Breast epithelium (tissue), 4 donors: Measurements from ENCODE around the gene DCDC2B. TPM values are rescaled to one million over a fixed set of nuclear protein-coding genes. Genes with fewer than 3 reads are reported as not detected.

Source experiments
- DNase-seq, 2 donors: peaks; one replicate each; pipeline ENCODE4 v3.0.0-alpha.2; 2019; ENCODE audit warnings: low spot score in 2 of 2
- H3K27ac ChIP-seq, 2 donors: fragments of 200-600 bp; sonication (generic) in 1 of 2; one replicate each; pipeline ENCODE4 v1.5.1; 2016 to 2019; ENCODE audit warnings: mild to moderate bottlenecking in 1 of 2
- H3K27me3 ChIP-seq, 2 donors: fragments of 200-600 bp; sonication (generic) in 1 of 2; one replicate each; pipeline versions ENCODE4 v1.5.1 to v1.6.0; 2017 to 2019; ENCODE audit warnings: control low read depth in 1 of 2, mild to moderate bottlenecking in 1 of 2
- H3K36me3 ChIP-seq: fragments of 200-600 bp; one replicate; pipeline ENCODE4 v1.5.1; 2019
- H3K4me1 ChIP-seq, 2 donors: fragments of 200-600 bp; sonication (generic); one replicate each; pipeline ENCODE4 v1.5.1; 2016 to 2019; ENCODE audit warnings: control low read depth in 1 of 2
- H3K4me3 ChIP-seq, 3 donors: fragments of 200-600 bp; sonication (generic); 1 replicate in 2 of 3; 2 replicates in 1 of 3; pipeline ENCODE4 v1.5.1; 2016 to 2019; ENCODE audit warnings: mild to moderate bottlenecking in 3 of 3, moderate library complexity in 2 of 3
- H3K9me3 ChIP-seq, 2 donors: fragments of 200-600 bp; sonication (generic) in 1 of 2; one replicate each; pipeline ENCODE4 v1.5.1; 2016 to 2019; ENCODE audit warnings: control low read depth in 1 of 2
- POLR2A ChIP-seq: fragments of 450-650 bp; IDR thresholded peaks from one replicate; pipeline ENCODE4 v1.6.1; 2016; ENCODE audit warnings: antibody characterized with exemption, mild to moderate bottlenecking, moderate library complexity
- POLR2AphosphoS5 ChIP-seq, 3 donors: sonication (generic); formaldehyde crosslinking; IDR thresholded peaks; one replicate each; pipeline ENCODE4 v1.6.1; 2017; ENCODE audit warnings: antibody characterized with exemption in 3 of 3
- intact Hi-C: fragments of 100-400 bp; cut with DNase I; formaldehyde crosslinking; loops from one replicate; pipeline ENCODE4 v1.15.1; 2023; ENCODE audit warnings: low total_unique reads
- total RNA-seq, 3 donors: library from RNA; depleted of rRNA; stranded (reverse); fragments of >200 nt; gene quantifications; one replicate each; pipeline ENCODE4 v1.1.0, GENCODE V29; 2016
- TF ChIP-seq, protein P1 (sequence below), 3 donors: fragments of 450-650 bp; IDR thresholded peaks; one replicate each; pipeline ENCODE4 v1.5.1; 2016 to 2017; ENCODE audit warnings: antibody characterized with exemption in 3 of 3, mild to moderate bottlenecking in 3 of 3, moderate library complexity in 3 of 3

DCDC2B gene
- total RNA-seq, 3 donors from 2014 or later = 0.33 TPM; not detected in 2

DNA sequence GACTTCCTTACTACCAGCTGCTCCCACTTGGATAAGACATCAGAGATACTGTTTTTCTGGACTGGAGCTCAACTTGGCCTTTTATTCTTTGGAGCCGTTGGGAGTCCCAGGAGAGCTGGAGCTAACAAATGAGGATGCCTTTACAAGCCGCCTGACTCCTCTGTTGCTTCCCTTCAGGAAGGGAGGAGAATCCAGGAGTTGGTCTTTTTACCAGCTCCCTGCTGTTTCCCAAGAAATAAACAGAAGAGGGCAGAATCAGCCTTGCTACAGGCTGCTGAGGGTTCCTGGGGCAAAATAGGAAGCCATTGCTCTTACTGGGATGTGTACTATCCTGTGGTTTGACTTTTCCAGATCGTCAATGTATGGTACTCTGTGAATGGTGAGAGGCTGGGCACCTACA is 14.8 kb downstream of the DCDC2B start:
- TF ChIP-seq POLR2AphosphoS5 (IDR thresholded peaks at IDR 0.05) = no peak
- no peak for TF ChIP-seq POLR2A
- TF ChIP-seq, protein P1, sequence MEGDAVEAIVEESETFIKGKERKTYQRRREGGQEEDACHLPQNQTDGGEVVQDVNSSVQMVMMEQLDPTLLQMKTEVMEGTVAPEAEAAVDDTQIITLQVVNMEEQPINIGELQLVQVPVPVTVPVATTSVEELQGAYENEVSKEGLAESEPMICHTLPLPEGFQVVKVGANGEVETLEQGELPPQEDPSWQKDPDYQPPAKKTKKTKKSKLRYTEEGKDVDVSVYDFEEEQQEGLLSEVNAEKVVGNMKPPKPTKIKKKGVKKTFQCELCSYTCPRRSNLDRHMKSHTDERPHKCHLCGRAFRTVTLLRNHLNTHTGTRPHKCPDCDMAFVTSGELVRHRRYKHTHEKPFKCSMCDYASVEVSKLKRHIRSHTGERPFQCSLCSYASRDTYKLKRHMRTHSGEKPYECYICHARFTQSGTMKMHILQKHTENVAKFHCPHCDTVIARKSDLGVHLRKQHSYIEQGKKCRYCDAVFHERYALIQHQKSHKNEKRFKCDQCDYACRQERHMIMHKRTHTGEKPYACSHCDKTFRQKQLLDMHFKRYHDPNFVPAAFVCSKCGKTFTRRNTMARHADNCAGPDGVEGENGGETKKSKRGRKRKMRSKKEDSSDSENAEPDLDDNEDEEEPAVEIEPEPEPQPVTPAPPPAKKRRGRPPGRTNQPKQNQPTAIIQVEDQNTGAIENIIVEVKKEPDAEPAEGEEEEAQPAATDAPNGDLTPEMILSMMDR (IDR thresholded peaks at IDR 0.05) = no peak
- Histone ChIP-seq H3K4me1 (peaks cover 10% of the 10 kb centered on the region in 2 donors), H3K9me3 (no peaks in the 10 kb centered on the region), H3K4me3 (peak overlapping the region in 2 of 3 donors; percentile 66 to 92), H3K27ac (peak overlapping the region; percentile 97), H3K36me3 (peaks cover 6% of the 10 kb centered on the region), H3K27me3 (no peaks in the 10 kb centered on the region)
- intact Hi-C loops = no loop called here
- DNase-seq = no peak

DNA sequence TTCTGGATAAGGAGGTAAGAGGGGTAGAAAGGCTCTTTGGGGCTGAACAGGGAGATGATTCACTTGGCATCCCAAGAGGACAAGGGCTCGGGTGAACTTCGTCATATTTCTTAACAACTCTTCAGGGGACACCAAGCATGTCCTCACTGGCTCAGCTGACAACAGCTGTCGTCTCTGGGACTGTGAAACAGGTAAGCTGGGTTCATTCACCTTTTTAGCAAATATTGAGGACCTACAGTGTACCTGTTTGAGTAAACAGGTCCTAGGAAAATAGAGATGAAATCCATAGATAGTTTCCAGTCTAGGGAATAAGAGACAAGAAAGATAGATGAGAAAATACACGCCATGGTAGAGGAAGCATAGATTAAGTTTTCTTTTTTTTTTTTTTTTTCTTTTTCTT is 15.4 kb downstream of the DCDC2B start:
- Histone ChIP-seq H3K9me3 (no peaks in the 10 kb centered on the region), H3K27me3 (no peaks in the 10 kb centered on the region), H3K36me3 (peaks cover 12% of the 10 kb centered on the region), H3K4me3 (peak overlapping the region in 1 of 3 donors; percentile 15), H3K4me1 (peaks cover 10% of the 10 kb centered on the region in 2 donors), H3K27ac (peak overlapping the region; percentile 97)
- intact Hi-C loops = no loop called here
- no peak for TF ChIP-seq POLR2A
- TF ChIP-seq, protein P1 (IDR thresholded peaks at IDR 0.05) = no peak
- no peak for TF ChIP-seq POLR2AphosphoS5 (IDR thresholded peaks at IDR 0.05)
- DNase-seq = no peak

DNA sequence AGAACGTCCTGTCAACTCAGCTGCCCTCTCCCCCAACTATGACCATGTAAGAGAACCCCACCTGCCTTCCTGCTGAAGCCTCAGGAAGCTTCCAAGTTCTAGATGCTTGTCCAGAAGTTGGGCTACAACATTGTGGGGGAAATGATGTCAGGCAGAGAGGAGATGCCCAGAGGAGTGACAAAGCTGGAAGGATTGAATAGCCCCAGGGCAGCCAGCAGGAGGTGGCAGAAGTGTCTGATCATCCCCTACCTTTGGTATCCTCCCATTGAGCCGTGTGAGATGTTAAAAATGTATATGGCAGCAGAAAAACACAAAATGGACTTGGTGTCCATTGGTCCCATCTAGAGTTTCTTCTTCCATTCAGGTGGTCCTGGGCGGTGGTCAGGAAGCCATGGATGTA is 19.9 kb downstream of the DCDC2B start:
- intact Hi-C loops = no loop called here
- no peak overlapping the region for H3K27ac ChIP-seq
- no peaks in the 10 kb centered on the region for H3K27me3 ChIP-seq
- TF ChIP-seq, protein P1 (IDR thresholded peaks at IDR 0.05) = no peak
- no peak for TF ChIP-seq POLR2AphosphoS5 (IDR thresholded peaks at IDR 0.05)
- TF ChIP-seq POLR2A = no peak
- H3K4me1 ChIP-seq = peaks cover 2% of the 10 kb centered on the region in 2 donors
- H3K9me3 ChIP-seq = no peaks in the 10 kb centered on the region
- DNase-seq = no peak
- H3K4me3 ChIP-seq = no peak overlapping the region
- peaks cover 12% of the 10 kb centered on the region for H3K36me3 ChIP-seq

DNA sequence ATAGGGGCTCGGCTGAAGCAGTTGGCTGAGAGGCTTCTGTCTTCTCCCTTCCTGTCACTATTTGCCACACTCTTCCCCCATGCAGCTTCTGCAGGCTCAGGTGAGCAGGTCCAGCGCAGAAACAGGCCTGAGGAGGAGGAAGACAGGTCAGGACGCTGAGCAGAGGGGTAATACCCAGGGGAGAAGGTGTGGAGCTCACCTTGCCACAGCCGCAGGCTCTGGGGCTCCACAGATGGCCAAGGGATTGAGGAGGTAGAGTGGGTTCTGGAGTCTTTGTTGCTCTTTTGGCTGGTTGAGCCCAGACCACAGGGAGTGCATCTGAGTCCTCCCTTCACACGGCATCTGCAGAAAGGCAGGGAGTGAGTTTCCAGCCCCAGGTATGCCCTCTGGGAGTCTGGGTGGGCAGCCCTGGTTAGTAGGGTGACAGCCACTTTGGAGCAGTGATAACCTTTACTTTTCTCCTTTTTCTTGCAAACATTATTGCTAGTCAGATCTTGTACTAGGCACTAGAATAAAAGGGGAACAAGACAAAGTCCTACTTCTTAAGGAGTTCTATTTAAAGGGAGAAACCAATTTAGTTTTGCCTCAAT is 23.0 kb downstream of the DCDC2B start:
- TF ChIP-seq, protein P1 (IDR thresholded peaks at IDR 0.05) = no peak
- TF ChIP-seq POLR2A = no peak
- TF ChIP-seq POLR2AphosphoS5 (IDR thresholded peaks at IDR 0.05) = no peak

DNA sequence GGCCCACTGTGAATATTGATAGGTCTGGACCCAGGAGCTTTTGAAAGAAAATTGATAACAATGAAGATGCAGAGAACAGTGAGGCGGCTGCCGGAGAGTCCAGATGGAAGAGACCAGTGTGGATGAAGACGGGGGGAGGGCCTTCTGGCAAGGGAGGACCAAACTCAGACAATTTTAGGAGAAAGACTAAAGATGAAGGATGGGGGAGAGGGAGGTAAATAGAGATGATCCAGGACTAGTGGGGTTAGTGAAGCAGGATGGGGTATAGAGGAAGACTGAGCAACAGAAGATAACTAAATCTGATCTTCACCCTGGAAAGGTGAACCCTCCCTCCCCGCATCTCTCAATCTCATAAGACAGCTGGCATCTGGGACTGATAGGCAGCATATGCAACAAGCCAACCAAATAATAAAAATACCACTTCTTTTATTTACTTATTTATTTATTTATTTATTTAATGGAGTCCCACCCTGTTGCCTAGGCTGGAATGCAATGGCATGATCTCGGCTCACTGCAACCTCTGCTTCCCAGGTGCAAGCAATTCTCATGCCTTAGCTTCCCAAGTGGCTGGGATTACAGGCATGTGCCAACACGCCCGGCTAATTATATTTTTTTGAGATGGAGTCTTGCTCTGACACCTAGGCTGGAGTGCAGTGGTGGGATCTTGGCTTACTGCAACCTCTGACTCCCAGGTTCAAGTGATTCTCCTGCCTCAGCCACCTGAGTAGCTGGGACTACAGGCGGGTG is 23.8 kb downstream of the DCDC2B start:
- no peaks in the 10 kb centered on the region for H3K4me1 ChIP-seq
- TF ChIP-seq POLR2AphosphoS5 (IDR thresholded peaks at IDR 0.05) (no peak), POLR2A (no peak)
- TF ChIP-seq, protein P1 (IDR thresholded peaks at IDR 0.05) = no peak
- DNase-seq = no peak
- no peaks in the 10 kb centered on the region for H3K9me3 ChIP-seq
- H3K36me3 ChIP-seq = peaks cover 12% of the 10 kb centered on the region
- H3K27me3 ChIP-seq = no peaks in the 10 kb centered on the region
- H3K4me3 ChIP-seq = no peak overlapping the region
- intact Hi-C loops = no loop called here
- no peak overlapping the region for H3K27ac ChIP-seq

More for the DNA sequence above, 23.0 kb downstream of the DCDC2B start:
- Histone ChIP-seq H3K4me3 (no peak overlapping the region), H3K27ac (no peak overlapping the region), H3K4me1 (no peaks in the 10 kb centered on the region), H3K36me3 (peaks cover 12% of the 10 kb centered on the region), H3K9me3 (no peaks in the 10 kb centered on the region), H3K27me3 (no peaks in the 10 kb centered on the region)
- intact Hi-C loops = loop anchor here (2.0 kb wide), 1 partner anchor 57 kb away; no protein-coding TSS in a partner anchor
- DNase-seq = no peak
